ENCODE measurements around the gene THBS4.

DNA sequence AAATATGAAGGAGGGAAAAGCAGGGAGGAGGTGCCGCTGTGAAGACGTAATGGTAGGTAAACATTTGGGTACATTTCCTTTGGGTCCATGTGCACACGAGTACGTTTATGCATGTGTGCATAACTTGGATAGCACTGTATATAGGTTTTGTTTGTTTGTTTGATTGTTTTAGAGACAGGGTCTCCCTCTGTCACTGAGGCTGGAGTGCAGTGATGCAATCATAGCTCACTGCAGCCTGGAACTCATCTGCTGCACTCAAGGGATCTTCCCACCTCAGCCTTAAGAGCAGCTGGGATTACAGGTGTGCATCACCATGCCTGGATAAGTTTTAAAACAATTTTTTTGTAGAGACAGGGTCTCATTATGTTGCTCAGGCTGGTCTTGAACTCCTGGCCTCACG, 94.0 kb downstream of the THBS4 start:
- TF ChIP-seq EZH2 (IDR thresholded peaks at IDR 0.05; ENCODE audit: insufficient read depth, poor library complexity, severe bottlenecking) (no peak), EZH2phosphoT487 (IDR thresholded peaks at IDR 0.05; ENCODE audit: insufficient read depth, low read depth) (no peak)
